Neural progenitor cell (in vitro differentiated cells): ENCODE data around the gene DTX1. TPM values are rescaled to one million over a fixed set of nuclear protein-coding genes. Genes with fewer than 3 reads are reported as not detected.

Experiments used
- DNase-seq: peaks from one replicate; pipeline ENCODE4 v3.0.0-alpha.2; 2016; ENCODE audit warnings: low spot score
- H2AFZ ChIP-seq: fragments of 200-600 bp; sonication (generic); replicated peaks from 2 replicates; pipeline ENCODE4 v1.6.1; 2016; ENCODE audit warnings: antibody characterized with exemption
- H3F3A ChIP-seq: fragments of 200-600 bp; sonication (generic); 2 replicates; pipeline ENCODE4 v1.6.1; 2016; ENCODE audit warnings: antibody characterized with exemption, low read depth
- H3K27ac ChIP-seq: fragments of 200-600 bp; sonication (generic); 2 replicates; pipeline ENCODE4 v1.5.1; 2016; ENCODE audit warnings: mild to moderate bottlenecking
- H3K27me3 ChIP-seq: fragments of 200-600 bp; sonication (generic); 2 replicates; pipeline ENCODE4 v1.6.1; 2016; ENCODE audit warnings: mild to moderate bottlenecking, moderate library complexity
- H3K36me3 ChIP-seq: fragments of 200-600 bp; sonication (generic); 2 replicates; pipeline ENCODE4 v1.5.1; 2016
- H3K4me1 ChIP-seq: fragments of 200-600 bp; sonication (generic); 2 replicates; pipeline ENCODE4 v1.6.1; 2016; ENCODE audit warnings: mixed run types
- H3K4me2 ChIP-seq: fragments of 200-600 bp; sonication (generic); 2 replicates; pipeline ENCODE4 v1.6.1; 2016
- H3K4me3 ChIP-seq: fragments of 200-600 bp; sonication (generic); 2 replicates; pipeline ENCODE4 v1.5.1; 2016
- H3K79me2 ChIP-seq: fragments of 200-600 bp; sonication (generic); 2 replicates; pipeline ENCODE4 v1.6.1; 2016; ENCODE audit warnings: low read depth
- H3K9ac ChIP-seq: fragments of 200-600 bp; sonication (generic); 2 replicates; pipeline ENCODE4 v1.6.1; 2016
- H3K9me3 ChIP-seq: fragments of 200-600 bp; sonication (generic); 2 replicates; pipeline ENCODE4 v1.5.1; 2016; ENCODE audit warnings: low read depth
- H4K20me1 ChIP-seq: fragments of 200-600 bp; sonication (generic); 2 replicates; pipeline ENCODE4 v1.6.1; 2016; ENCODE audit warnings: low read depth
- H3K27ac Mint-ChIP-seq: 3 replicates; pipeline ENCODE4 v1.8.0; 2021; ENCODE audit warnings: mixed read lengths
- H3K27me3 Mint-ChIP-seq: 2 replicates; pipeline ENCODE4 v1.8.0; 2022; ENCODE audit warnings: low read depth, mild to moderate bottlenecking, inconsistent platforms, moderate library complexity, mixed read lengths; ENCODE audit not compliant: insufficient read depth
- H3K36me3 Mint-ChIP-seq: 3 replicates; pipeline ENCODE4 v1.8.0; 2021; ENCODE audit warnings: mixed read lengths
- H3K4me1 Mint-ChIP-seq: 3 replicates; pipeline ENCODE4 v1.8.0; 2021; ENCODE audit warnings: mixed read lengths
- H3K4me3 Mint-ChIP-seq: 3 replicates; pipeline ENCODE4 v1.8.0; 2021; ENCODE audit warnings: mild to moderate bottlenecking, moderate library complexity, mixed read lengths
- H3K9me3 Mint-ChIP-seq: 3 replicates; pipeline ENCODE4 v1.8.0; 2020; ENCODE audit warnings: mixed read lengths
- CTCF ChIP-seq: fragments of 200-600 bp; sonication (generic); IDR thresholded peaks from 2 replicates; pipeline ENCODE4 v1.5.1; 2017; ENCODE audit warnings: antibody characterized with exemption, mild to moderate bottlenecking
- EZH2 ChIP-seq: fragments of 200-600 bp; sonication (generic); IDR thresholded peaks from 2 replicates; pipeline ENCODE4 v1.6.1; 2017; ENCODE audit warnings: antibody characterized with exemption, mild to moderate bottlenecking, moderate library complexity
- EZH2phosphoT487 ChIP-seq: fragments of 200-600 bp; sonication (generic); IDR thresholded peaks from 2 replicates; pipeline ENCODE4 v1.6.1; 2017; ENCODE audit warnings: antibody characterized with exemption
- total RNA-seq: library from RNA; depleted of rRNA; stranded (reverse); fragments of >200 nt; gene quantifications from 2 replicates; pipeline ENCODE4 v1.2.3, GENCODE V29; 2015; ENCODE audit warnings: low replicate concordance

Gene DTX1
- total RNA-seq, 1 donor from 2014 or later: 0.49 TPM

- H2AFZ ChIP-seq: peak within 1 kb of the TSS; percentile 88
- H3K36me3 ChIP-seq: no peaks in the 10 kb centered on the region
- no peak within 1 kb of the TSS for H3K27ac Mint-ChIP-seq
- H3K4me1 ChIP-seq: peaks cover 15% of the 10 kb centered on the region
- H3K27ac ChIP-seq: no peak within 1 kb of the TSS
- H3K9me3 Mint-ChIP-seq: no peaks in the 10 kb centered on the region
- DNase-seq: peak; percentile 84
- H3K4me2 ChIP-seq: peak within 1 kb of the TSS; percentile 92
- no peak within 1 kb of the TSS for H3K9ac ChIP-seq
- peaks cover 9% of the 10 kb centered on the region for H3F3A ChIP-seq
- H3K4me3 Mint-ChIP-seq: peak within 1 kb of the TSS; percentile 22
- peaks cover 24% of the 10 kb centered on the region for H3K27me3 Mint-ChIP-seq
- no peaks in the 10 kb centered on the region for H3K79me2 ChIP-seq
- H4K20me1 ChIP-seq: no peaks in the 10 kb centered on the region
- H3K4me1 Mint-ChIP-seq: peaks cover 9% of the 10 kb centered on the region
- H3K9me3 ChIP-seq: no peaks in the 10 kb centered on the region
- peaks cover 36% of the 10 kb centered on the region for H3K27me3 ChIP-seq
- H3K36me3 Mint-ChIP-seq: no peaks in the 10 kb centered on the region
- peak within 1 kb of the TSS; percentile 46 for H3K4me3 ChIP-seq
- TF ChIP-seq EZH2phosphoT487 (peak; percentile 56), CTCF (peak; percentile 75), EZH2 (peak; percentile 72)
These were observed 78.9 kb downstream of the DTX1 start, which contains the start of gene RASAL1 for GRCh38 chr12:113135178-113136127. Gene RASAL1, minus strand, starts transcription at chr12:113135761. Its CDS starts 299 bp downstream, at chr12:113135462.

GRCh38 chr12:113136128-113136989, 79.8 kb downstream of the DTX1 start:
- no peak for TF ChIP-seq EZH2
- Histone ChIP-seq H3K9ac (no peak overlapping the region), H3K9me3 (no peaks in the 10 kb centered on the region), H3K36me3 (no peaks in the 10 kb centered on the region), H3F3A (peaks cover 9% of the 10 kb centered on the region), H2AFZ (no peak overlapping the region), H4K20me1 (no peaks in the 10 kb centered on the region), H3K4me1 (peaks cover 15% of the 10 kb centered on the region), H3K27me3 (peaks cover 36% of the 10 kb centered on the region), H3K4me3 (peak overlapping the region; percentile 46), H3K79me2 (no peaks in the 10 kb centered on the region), H3K4me2 (peak overlapping the region; percentile 92), H3K27ac (no peak overlapping the region)
- Mint-ChIP-seq H3K27ac (no peak overlapping the region), H3K36me3 (no peaks in the 10 kb centered on the region), H3K9me3 (no peaks in the 10 kb centered on the region), H3K27me3 (peaks cover 24% of the 10 kb centered on the region), H3K4me3 (peak overlapping the region; percentile 22), H3K4me1 (peaks cover 9% of the 10 kb centered on the region)
- no peak for DNase-seq

- Mint-ChIP-seq H3K27me3 (peaks cover 24% of the 10 kb centered on the region), H3K4me1 (peaks cover 11% of the 10 kb centered on the region), H3K9me3 (no peaks in the 10 kb centered on the region), H3K27ac (no peak overlapping the region), H3K36me3 (no peaks in the 10 kb centered on the region), H3K4me3 (peak overlapping the region; percentile 22)
- Histone ChIP-seq H3K4me1 (peaks cover 15% of the 10 kb centered on the region), H3K4me3 (no peak overlapping the region), H3K9me3 (no peaks in the 10 kb centered on the region), H3K36me3 (no peaks in the 10 kb centered on the region), H3K79me2 (no peaks in the 10 kb centered on the region), H3K4me2 (no peak overlapping the region), H3K27ac (no peak overlapping the region), H3F3A (peaks cover 9% of the 10 kb centered on the region), H3K27me3 (peaks cover 36% of the 10 kb centered on the region), H2AFZ (no peak overlapping the region), H4K20me1 (no peaks in the 10 kb centered on the region), H3K9ac (no peak overlapping the region)
- no peak for TF ChIP-seq EZH2phosphoT487
- no peak for TF ChIP-seq EZH2
- TF ChIP-seq CTCF: no peak
- no peak for DNase-seq
These were observed 80.5 kb downstream of the DTX1 start for GRCh38 chr12:113136990-113137511.
